ENCODE data around the gene ZNF804A.

The ZNF804A gene

DNA sequence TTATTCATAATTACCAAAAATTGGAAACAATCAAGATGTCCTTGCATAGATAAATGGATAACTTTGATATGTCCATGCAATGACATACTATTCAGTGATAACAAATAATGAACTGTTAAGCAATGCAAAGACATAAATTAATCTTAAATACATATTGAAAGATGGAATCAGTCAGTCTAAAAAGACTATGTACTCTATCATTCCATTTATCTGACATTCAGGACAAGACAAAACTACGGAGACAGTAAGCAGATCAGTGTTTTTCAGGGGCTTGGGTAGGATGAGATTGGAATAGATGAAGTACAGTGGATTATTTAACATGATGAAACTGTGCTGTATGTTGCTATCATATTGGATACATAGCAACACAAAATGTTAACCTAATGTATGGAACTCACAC, 21.3 kb upstream of the ZNF804A start:
- Histone ChIP-seq H3K36me3 (ENCODE audit: control insufficient read depth, insufficient read depth, low read length, severe bottlenecking) (no peaks in the 10 kb centered on the region), H3K4me1 (ENCODE audit: control insufficient read depth, insufficient read depth, low read length) (no peaks in the 10 kb centered on the region), H3K9me3 (ENCODE audit: control insufficient read depth, low read length) (no peaks in the 10 kb centered on the region), H3K9ac (ENCODE audit: low read length) (no peak overlapping the region), H3K4me3 (ENCODE audit: low read length) (no peak overlapping the region), H3K27me3 (replicated peaks; ENCODE audit: control insufficient read depth, insufficient read depth, low read length) (no peaks in the 10 kb centered on the region)
- DNase-seq (ENCODE audit: low read depth) = no peak

DNA sequence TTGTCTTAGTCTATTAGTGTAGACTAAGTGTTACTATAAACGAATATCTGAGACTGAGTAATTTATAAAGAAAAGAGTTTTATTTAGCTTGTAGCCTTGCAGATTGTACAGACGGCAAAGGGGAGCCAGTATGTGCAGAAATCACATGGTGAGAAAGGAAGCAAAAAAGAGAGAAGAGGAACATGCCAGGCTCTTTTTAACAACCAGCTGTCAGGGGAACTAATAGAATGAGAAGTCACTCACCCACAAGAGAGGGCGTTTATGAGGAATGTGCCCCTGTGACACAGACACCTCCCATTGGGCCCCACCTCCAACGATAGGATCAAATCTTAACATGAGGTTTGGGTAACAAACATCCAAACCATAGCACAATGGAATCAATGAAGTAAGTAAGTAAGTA, 20.6 kb upstream of the ZNF804A start:
- Histone ChIP-seq H3K4me1 (ENCODE audit: control insufficient read depth, insufficient read depth, low read length) (no peaks in the 10 kb centered on the region), H3K4me3 (ENCODE audit: low read length) (no peak overlapping the region), H3K36me3 (ENCODE audit: control insufficient read depth, insufficient read depth, low read length, severe bottlenecking) (no peaks in the 10 kb centered on the region), H3K27me3 (replicated peaks; ENCODE audit: control insufficient read depth, insufficient read depth, low read length) (no peaks in the 10 kb centered on the region), H3K9me3 (ENCODE audit: control insufficient read depth, low read length) (no peaks in the 10 kb centered on the region), H3K9ac (ENCODE audit: low read length) (no peak overlapping the region)
- DNase-seq (ENCODE audit: low read depth) = no peak

DNA sequence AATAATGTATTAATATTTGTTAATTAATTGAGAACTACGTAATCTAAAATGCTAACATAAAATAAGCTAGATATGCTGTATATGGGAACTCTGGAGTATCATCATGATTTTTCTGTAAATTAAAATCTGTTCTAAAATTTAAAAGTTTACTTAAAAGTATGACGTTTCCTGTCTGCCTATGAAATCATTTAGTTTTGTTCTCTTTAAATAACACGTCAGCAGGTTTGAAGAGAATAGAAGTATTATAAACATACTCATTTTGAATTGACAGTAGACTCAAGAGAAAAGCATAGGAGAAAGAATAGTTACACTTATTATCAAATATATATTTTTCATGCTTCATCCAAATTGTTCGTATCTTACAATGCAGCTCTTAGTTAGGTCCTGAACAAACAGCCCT, 19.1 kb upstream of the ZNF804A start:
- no peaks in the 10 kb centered on the region for H3K4me1 ChIP-seq (ENCODE audit: control insufficient read depth, insufficient read depth, low read length)
- H3K36me3 ChIP-seq (ENCODE audit: control insufficient read depth, insufficient read depth, low read length, severe bottlenecking) = no peaks in the 10 kb centered on the region
- no peaks in the 10 kb centered on the region for H3K27me3 ChIP-seq (replicated peaks; ENCODE audit: control insufficient read depth, insufficient read depth, low read length)
- no peak overlapping the region for H3K9ac ChIP-seq (ENCODE audit: low read length)
- no peak overlapping the region for H3K4me3 ChIP-seq (ENCODE audit: low read length)
- H3K9me3 ChIP-seq (ENCODE audit: control insufficient read depth, low read length) = no peaks in the 10 kb centered on the region
- DNase-seq (ENCODE audit: low read depth) = no peak

DNA sequence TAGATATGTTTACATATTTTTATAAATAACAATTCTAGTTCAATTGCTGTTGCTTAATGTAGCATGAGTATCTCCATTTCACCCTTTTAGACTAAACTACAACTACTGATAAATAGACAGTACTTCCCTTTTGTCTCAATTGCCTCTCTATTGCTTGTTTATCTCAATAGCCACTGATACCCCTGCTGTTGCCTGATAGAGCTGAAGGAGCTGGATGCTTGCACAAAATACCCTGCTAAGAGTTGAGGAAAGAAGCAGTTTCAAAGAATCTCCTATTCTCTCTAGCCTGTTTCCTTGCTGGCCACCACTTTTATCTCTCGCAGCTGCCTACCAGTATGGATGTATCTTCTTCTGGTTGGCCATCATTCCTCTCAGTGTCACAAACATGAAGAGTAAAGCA, 16.9 kb upstream of the ZNF804A start:
- Histone ChIP-seq H3K36me3 (ENCODE audit: control insufficient read depth, insufficient read depth, low read length, severe bottlenecking) (no peaks in the 10 kb centered on the region), H3K4me3 (ENCODE audit: low read length) (no peak overlapping the region), H3K27me3 (replicated peaks; ENCODE audit: control insufficient read depth, insufficient read depth, low read length) (no peaks in the 10 kb centered on the region), H3K9me3 (ENCODE audit: control insufficient read depth, low read length) (no peaks in the 10 kb centered on the region), H3K9ac (ENCODE audit: low read length) (no peak overlapping the region), H3K4me1 (ENCODE audit: control insufficient read depth, insufficient read depth, low read length) (no peaks in the 10 kb centered on the region)
- no peak for DNase-seq (ENCODE audit: low read depth)

DNA sequence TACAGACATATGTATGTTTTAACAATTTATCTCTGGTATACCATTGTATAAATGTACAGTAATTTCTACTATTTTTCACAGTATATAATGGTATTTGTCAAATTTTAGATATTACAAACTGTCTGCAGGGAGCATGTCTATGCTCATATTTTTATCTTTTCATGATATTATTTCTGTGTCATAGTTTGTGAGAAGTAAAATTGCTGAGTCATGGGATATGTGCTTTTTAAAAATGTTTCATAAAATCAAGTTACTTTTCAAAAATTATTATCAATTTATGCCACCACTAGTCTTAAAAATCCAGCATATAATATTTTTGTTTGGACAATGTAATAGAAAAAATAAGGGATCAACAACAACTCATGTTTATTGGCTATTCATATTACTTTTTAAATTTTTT, 9.1 kb upstream of the ZNF804A start:
- H3K9me3 ChIP-seq (ENCODE audit: control insufficient read depth, low read length) = no peaks in the 10 kb centered on the region
- no peak for DNase-seq (ENCODE audit: low read depth)
- H3K27me3 ChIP-seq (replicated peaks; ENCODE audit: control insufficient read depth, insufficient read depth, low read length) = no peaks in the 10 kb centered on the region
- H3K4me1 ChIP-seq (ENCODE audit: control insufficient read depth, insufficient read depth, low read length) = no peaks in the 10 kb centered on the region
- H3K4me3 ChIP-seq (ENCODE audit: low read length) = no peak overlapping the region
- no peaks in the 10 kb centered on the region for H3K36me3 ChIP-seq (ENCODE audit: control insufficient read depth, insufficient read depth, low read length, severe bottlenecking)
- no peak overlapping the region for H3K9ac ChIP-seq (ENCODE audit: low read length)

DNA sequence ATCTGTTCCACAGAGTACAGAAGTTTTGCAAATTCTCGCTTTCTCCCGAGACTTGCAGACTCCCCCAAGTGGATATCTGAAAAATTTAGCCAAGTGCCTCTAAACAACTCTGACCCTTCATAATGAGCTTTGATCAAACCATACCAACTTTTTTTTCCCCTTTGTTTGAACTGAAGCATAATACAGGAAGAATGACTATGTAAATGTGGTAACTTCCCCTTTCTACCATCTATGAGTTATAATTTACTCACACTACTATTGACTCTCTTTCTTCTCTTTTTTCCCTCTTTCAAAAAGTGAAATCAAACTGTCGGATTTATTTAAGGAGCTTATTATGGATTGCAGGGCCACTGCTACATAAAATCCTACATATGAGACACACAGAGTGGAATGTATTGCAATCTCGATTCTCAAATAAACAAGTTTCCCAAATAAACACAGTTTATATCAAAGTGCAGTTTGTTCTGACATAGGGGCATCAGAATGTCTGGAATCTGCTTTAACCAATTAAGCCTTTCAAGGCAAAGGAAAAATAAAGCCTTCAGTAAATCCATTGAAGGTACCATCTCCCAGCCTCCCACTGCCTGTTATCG, 1.4 kb upstream of the ZNF804A start:
- peak overlapping the region; percentile 81 for H3K9ac ChIP-seq (ENCODE audit: low read length)
- H3K4me3 ChIP-seq (ENCODE audit: low read length) = peak overlapping the region; percentile 87
- peaks cover 12% of the 10 kb centered on the region for H3K4me1 ChIP-seq (ENCODE audit: control insufficient read depth, insufficient read depth, low read length)
- DNase-seq (ENCODE audit: low read depth) = peak; percentile 81
- no peaks in the 10 kb centered on the region for H3K9me3 ChIP-seq (ENCODE audit: control insufficient read depth, low read length)
- H3K36me3 ChIP-seq (ENCODE audit: control insufficient read depth, insufficient read depth, low read length, severe bottlenecking) = no peaks in the 10 kb centered on the region
- no peaks in the 10 kb centered on the region for H3K27me3 ChIP-seq (replicated peaks; ENCODE audit: control insufficient read depth, insufficient read depth, low read length)

DNA sequence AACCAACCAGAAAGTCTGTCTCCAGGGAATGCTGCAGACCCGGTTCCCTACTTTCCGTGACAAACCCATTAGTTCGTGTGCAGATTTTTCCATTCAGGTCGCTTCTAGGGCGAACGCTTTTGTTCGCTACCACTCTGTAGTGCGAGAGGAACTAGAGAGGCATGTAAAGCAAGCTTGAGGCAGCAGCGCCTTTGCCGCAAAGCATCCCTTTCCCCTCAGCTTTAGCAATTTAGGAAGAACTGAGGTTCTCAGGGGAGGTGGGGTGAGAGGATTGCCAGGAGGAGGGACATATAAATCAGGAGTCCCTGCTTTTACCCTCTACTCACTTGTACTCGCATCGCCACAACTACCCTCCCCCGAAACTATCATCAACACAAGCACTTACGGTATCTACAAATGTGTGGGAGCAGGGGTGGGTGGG, 748 bp upstream of the ZNF804A start:
- H3K27me3 ChIP-seq (replicated peaks; ENCODE audit: control insufficient read depth, insufficient read depth, low read length) = no peaks in the 10 kb centered on the region
- DNase-seq (ENCODE audit: low read depth) = peak; percentile 81

DNA sequence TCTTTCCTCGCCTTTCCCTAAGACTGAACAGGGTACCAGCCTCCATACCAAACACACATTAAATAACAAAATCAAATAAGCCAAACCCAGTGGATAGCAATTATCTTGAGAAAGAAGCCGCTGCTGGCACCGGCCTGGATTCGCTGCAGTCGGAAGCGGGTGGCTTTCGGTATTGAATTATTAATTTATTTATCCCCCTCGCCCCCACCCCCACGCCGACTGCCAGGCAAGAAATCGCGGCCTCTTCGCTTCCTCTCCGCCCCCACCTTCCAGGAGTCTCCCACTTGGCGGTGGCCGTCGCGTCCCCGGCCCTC, 370 bp upstream of the ZNF804A start:
- H3K4me3 ChIP-seq (ENCODE audit: low read length) = peak overlapping the region; percentile 87
- DNase-seq (ENCODE audit: low read depth) = no peak
- no peaks in the 10 kb centered on the region for H3K9me3 ChIP-seq (ENCODE audit: control insufficient read depth, low read length)
- peak overlapping the region; percentile 81 for H3K9ac ChIP-seq (ENCODE audit: low read length)
- no peaks in the 10 kb centered on the region for H3K36me3 ChIP-seq (ENCODE audit: control insufficient read depth, insufficient read depth, low read length, severe bottlenecking)
- H3K27me3 ChIP-seq (replicated peaks; ENCODE audit: control insufficient read depth, insufficient read depth, low read length) = no peaks in the 10 kb centered on the region
- peaks cover 12% of the 10 kb centered on the region for H3K4me1 ChIP-seq (ENCODE audit: control insufficient read depth, insufficient read depth, low read length)

More for the DNA sequence above, 748 bp upstream of the ZNF804A start:
- Histone ChIP-seq H3K9ac (ENCODE audit: low read length) (peak overlapping the region; percentile 81), H3K36me3 (ENCODE audit: control insufficient read depth, insufficient read depth, low read length, severe bottlenecking) (no peaks in the 10 kb centered on the region), H3K4me1 (ENCODE audit: control insufficient read depth, insufficient read depth, low read length) (peaks cover 12% of the 10 kb centered on the region), H3K9me3 (ENCODE audit: control insufficient read depth, low read length) (no peaks in the 10 kb centered on the region), H3K4me3 (ENCODE audit: low read length) (peak overlapping the region; percentile 87)

DNA sequence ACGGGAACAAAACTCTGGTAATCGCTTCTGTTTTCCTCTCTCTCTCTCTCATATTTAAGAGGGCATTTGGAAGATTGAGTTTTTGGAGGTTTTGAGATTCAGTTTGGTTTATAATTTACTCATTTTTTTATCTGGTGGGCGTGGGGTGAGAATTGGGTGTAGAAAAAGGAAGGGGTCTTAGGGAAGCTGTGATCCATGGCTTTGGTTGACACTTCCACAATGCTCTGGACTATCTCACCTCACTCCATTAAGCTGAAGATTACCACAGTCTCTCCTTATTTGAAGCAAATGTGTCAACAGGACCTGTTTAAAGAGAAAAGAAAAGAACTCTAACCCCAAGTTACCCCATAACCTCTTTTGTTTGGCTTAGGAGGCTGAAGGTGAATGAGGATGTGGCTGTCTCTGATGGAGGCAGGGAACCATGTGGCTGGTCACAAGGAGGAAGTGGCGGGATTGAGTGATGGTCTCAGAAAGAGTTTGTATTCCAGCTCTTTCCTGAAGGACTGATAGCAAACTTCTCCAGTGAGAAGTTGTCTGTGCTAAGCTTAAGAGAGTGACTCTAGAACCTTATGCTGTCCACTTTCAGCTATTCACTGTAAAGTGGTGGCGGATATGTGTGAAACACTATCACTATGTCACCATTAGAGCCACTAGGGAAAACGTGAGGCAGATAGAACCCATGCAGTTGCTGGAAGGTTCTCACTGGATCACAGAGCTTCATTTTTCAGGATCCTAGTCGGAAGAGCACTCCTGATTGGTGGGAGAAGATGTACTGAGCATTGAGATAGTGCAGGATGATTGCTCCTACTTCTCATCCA, 934 bp downstream of the ZNF804A start:
- DNase-seq (ENCODE audit: low read depth) = peak; percentile 50
- Histone ChIP-seq H3K4me3 (ENCODE audit: low read length) (peak overlapping the region; percentile 87), H3K9ac (ENCODE audit: low read length) (peak overlapping the region; percentile 81), H3K4me1 (ENCODE audit: control insufficient read depth, insufficient read depth, low read length) (peaks cover 12% of the 10 kb centered on the region), H3K36me3 (ENCODE audit: control insufficient read depth, insufficient read depth, low read length, severe bottlenecking) (no peaks in the 10 kb centered on the region), H3K9me3 (ENCODE audit: control insufficient read depth, low read length) (no peaks in the 10 kb centered on the region), H3K27me3 (replicated peaks; ENCODE audit: control insufficient read depth, insufficient read depth, low read length) (no peaks in the 10 kb centered on the region)

DNA sequence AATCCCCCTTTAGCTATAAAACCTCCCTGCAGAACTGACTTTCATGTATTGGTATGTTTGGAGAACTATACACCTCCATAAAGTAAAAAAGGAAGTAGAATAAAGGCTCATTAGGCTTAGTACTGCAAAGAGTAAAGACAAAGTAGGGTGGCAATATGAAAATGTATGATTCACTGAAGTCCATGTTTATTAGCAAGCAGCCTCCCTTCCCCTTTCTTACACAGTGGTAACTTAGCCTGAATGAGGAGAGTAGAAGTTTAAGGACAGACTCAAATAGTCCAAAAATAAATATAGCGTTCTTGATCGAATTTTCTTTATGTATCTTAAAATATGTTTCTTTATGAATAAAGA, 1.5 kb downstream of the ZNF804A start:
- DNase-seq (ENCODE audit: low read depth) = peak; percentile 57
- Histone ChIP-seq H3K9me3 (ENCODE audit: control insufficient read depth, low read length) (no peaks in the 10 kb centered on the region), H3K36me3 (ENCODE audit: control insufficient read depth, insufficient read depth, low read length, severe bottlenecking) (no peaks in the 10 kb centered on the region), H3K9ac (ENCODE audit: low read length) (no peak overlapping the region), H3K27me3 (replicated peaks; ENCODE audit: control insufficient read depth, insufficient read depth, low read length) (no peaks in the 10 kb centered on the region), H3K4me1 (ENCODE audit: control insufficient read depth, insufficient read depth, low read length) (peaks cover 12% of the 10 kb centered on the region), H3K4me3 (ENCODE audit: low read length) (peak overlapping the region; percentile 87)

DNA sequence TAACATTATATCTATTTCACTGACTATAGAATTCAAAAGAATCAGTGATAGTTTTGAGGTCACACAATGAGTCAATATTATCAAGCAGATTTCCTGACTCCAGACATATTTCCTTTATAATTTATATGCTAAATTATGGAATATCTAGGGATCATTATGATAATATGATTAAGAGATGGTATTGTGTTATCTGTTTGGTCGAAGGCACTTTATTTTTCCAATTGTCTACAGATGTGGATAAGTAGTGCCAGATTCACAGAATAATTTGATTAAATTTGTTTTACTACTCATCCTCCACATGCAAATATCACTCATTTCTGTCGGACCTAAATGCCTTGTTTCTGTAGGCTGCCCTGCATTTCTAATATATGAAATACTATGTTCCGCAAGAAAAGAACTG, 4.4 kb downstream of the ZNF804A start:
- Histone ChIP-seq H3K9me3 (ENCODE audit: control insufficient read depth, low read length) (no peaks in the 10 kb centered on the region), H3K4me1 (ENCODE audit: control insufficient read depth, insufficient read depth, low read length) (peaks cover 12% of the 10 kb centered on the region), H3K4me3 (ENCODE audit: low read length) (no peak overlapping the region), H3K9ac (ENCODE audit: low read length) (no peak overlapping the region), H3K27me3 (replicated peaks; ENCODE audit: control insufficient read depth, insufficient read depth, low read length) (no peaks in the 10 kb centered on the region), H3K36me3 (ENCODE audit: control insufficient read depth, insufficient read depth, low read length, severe bottlenecking) (no peaks in the 10 kb centered on the region)
- no peak for DNase-seq (ENCODE audit: low read depth)

DNA sequence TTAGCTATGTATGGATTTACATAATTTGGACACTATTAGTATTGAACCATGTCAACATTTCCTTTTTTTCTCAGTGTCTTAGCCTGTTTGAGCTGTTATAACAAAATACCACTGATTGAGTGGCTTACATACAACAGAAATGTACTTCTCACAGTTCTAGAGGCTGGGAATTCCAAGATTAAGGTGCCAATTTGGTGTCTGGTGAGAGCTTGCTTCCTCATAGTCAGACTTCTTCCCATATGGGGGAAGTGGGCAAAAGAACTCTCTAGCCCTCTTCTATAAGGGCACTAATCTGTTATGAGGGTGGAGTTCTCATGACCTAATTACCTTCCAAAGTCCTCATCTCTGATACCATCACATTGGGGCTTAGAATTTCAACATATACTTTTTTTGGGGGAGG, 12.6 kb downstream of the ZNF804A start:
- peaks cover 3% of the 10 kb centered on the region for H3K4me1 ChIP-seq (ENCODE audit: control insufficient read depth, insufficient read depth, low read length)
- DNase-seq (ENCODE audit: low read depth) = no peak
- H3K27me3 ChIP-seq (replicated peaks; ENCODE audit: control insufficient read depth, insufficient read depth, low read length) = no peaks in the 10 kb centered on the region
- H3K9me3 ChIP-seq (ENCODE audit: control insufficient read depth, low read length) = no peaks in the 10 kb centered on the region
- no peak overlapping the region for H3K4me3 ChIP-seq (ENCODE audit: low read length)
- no peak overlapping the region for H3K9ac ChIP-seq (ENCODE audit: low read length)
- no peaks in the 10 kb centered on the region for H3K36me3 ChIP-seq (ENCODE audit: control insufficient read depth, insufficient read depth, low read length, severe bottlenecking)
